HEK293 (cell line): Measurements from ENCODE around the gene CCNJL.
"Not testable (repeated sequence)": the region's sequence is repeated elsewhere in the genome, so short reads cannot be mapped to it uniquely, and the experiment has no call there.

Experiments used
- CTCF ChIA-PET: fragments of 350-600 bp; formaldehyde crosslinking; extraction: SDS; loops from one replicate; lab custom pipeline; 2021; ENCODE audit warnings: antibody characterized with exemption; lab: Yijun Ruan, JAX
- POLR2A ChIA-PET: fragments of 300-600 bp; formaldehyde crosslinking; extraction: SDS; loops from one replicate; lab custom pipeline; 2020; ENCODE audit warnings: antibody characterized with exemption, inconsistent platforms; lab: Yijun Ruan, JAX
- H3K27ac ChIP-seq: fragments of 200-500 bp; sonication (Bioruptor generic); 2 replicates; pipeline ENCODE4 v1.5.1; 2014; ENCODE audit warnings: low read depth, low read length, control low read depth, inconsistent platforms; ENCODE audit errors: extremely low read depth
- H3K36me3 ChIP-seq, 2 experiments: fragments of 200-500 bp in 1 of 2; sonication (Bioruptor generic) in 1 of 2; 1 replicate in 1 of 2; 2 replicates in 1 of 2; pipeline ENCODE4 v1.5.1; 2014 to 2017; ENCODE audit warnings: inconsistent platforms in 2 of 2, low read length in 2 of 2; ENCODE audit not compliant: control insufficient read depth in 2 of 2, insufficient read depth in 1 of 2
- H3K4me1 ChIP-seq: fragments of 200-500 bp; sonication (Bioruptor generic); 2 replicates; pipeline ENCODE4 v1.5.1; 2014; ENCODE audit warnings: mild to moderate bottlenecking, low read length, inconsistent platforms; ENCODE audit not compliant: control insufficient read depth, insufficient read depth
- H3K4me3 ChIP-seq: 2 replicates; pipeline ENCODE4 v1.5.1; 2011; ENCODE audit warnings: low read depth, mild to moderate bottlenecking, control low read depth, low read length, moderate library complexity
- H3K9me3 ChIP-seq: fragments of 200-500 bp; sonication (Bioruptor generic); 2 replicates; pipeline ENCODE4 v1.5.1; 2014; ENCODE audit warnings: low read depth, low read length, inconsistent platforms; ENCODE audit not compliant: control insufficient read depth, insufficient read depth
- GLI2 ChIP-seq: fragments of 450-650 bp; formaldehyde crosslinking; IDR thresholded peaks from 2 replicates; pipeline ENCODE4; 2017; ENCODE audit warnings: missing biosample characterization, missing genetic modification characterization, low read depth, borderline replicate concordance
- RBAK ChIP-seq: fragments of 450-650 bp; formaldehyde crosslinking; IDR thresholded peaks from 2 replicates; pipeline ENCODE4 v1.5.1; 2016; ENCODE audit warnings: missing biosample characterization, missing genetic modification characterization
- TCF7L2 ChIP-seq: IDR thresholded peaks from 2 replicates; pipeline ENCODE4 v1.6.1; 2011; ENCODE audit warnings: low read depth, mild to moderate bottlenecking, inconsistent platforms, low read length, moderate library complexity, borderline replicate concordance
- ZBTB17 ChIP-seq: fragments of 450-650 bp; formaldehyde crosslinking; IDR thresholded peaks from 2 replicates; pipeline ENCODE4 v1.5.1; 2016; ENCODE audit warnings: missing biosample characterization, missing genetic modification characterization
- ZNF155 ChIP-seq: fragments of 450-650 bp; formaldehyde crosslinking; IDR thresholded peaks from 2 replicates; pipeline ENCODE4 v1.5.1; 2016; ENCODE audit warnings: missing biosample characterization, missing genetic modification characterization
- ZNF184 ChIP-seq: fragments of 450-650 bp; IDR thresholded peaks from 2 replicates; pipeline ENCODE4 v1.5.1; 2018; ENCODE audit warnings: missing biosample characterization, mild to moderate bottlenecking, missing genetic modification characterization
- ZNF280D ChIP-seq: fragments of 450-650 bp; formaldehyde crosslinking; IDR thresholded peaks from 2 replicates; pipeline ENCODE4 v1.5.1; 2016; ENCODE audit warnings: missing biosample characterization, missing genetic modification characterization
- ZNF335 ChIP-seq: fragments of 450-650 bp; formaldehyde crosslinking; conservative IDR thresholded peaks from 2 replicates; pipeline ENCODE4 v1.5.1; 2016; ENCODE audit warnings: missing biosample characterization, missing genetic modification characterization
- ZNF362 ChIP-seq: fragments of 450-650 bp; formaldehyde crosslinking; IDR thresholded peaks from 2 replicates; pipeline ENCODE4 v1.5.1; 2016; ENCODE audit warnings: missing biosample characterization, missing genetic modification characterization
- ZNF488 ChIP-seq: fragments of 450-650 bp; formaldehyde crosslinking; IDR thresholded peaks from 2 replicates; pipeline ENCODE4 v1.5.1; 2016; ENCODE audit warnings: missing biosample characterization, missing genetic modification characterization
- ZNF548 ChIP-seq: fragments of 450-650 bp; formaldehyde crosslinking; IDR thresholded peaks from 2 replicates; pipeline ENCODE4 v1.5.1; 2016; ENCODE audit warnings: missing biosample characterization, missing genetic modification characterization
- ZNF624 ChIP-seq: fragments of 450-650 bp; formaldehyde crosslinking; IDR thresholded peaks from 2 replicates; pipeline ENCODE4 v1.5.1; 2017; ENCODE audit warnings: missing biosample characterization, missing genetic modification characterization
- ZNF776 ChIP-seq: fragments of 450-650 bp; formaldehyde crosslinking; IDR thresholded peaks from 2 replicates; pipeline ENCODE4 v1.5.0; 2017; ENCODE audit warnings: missing biosample characterization, missing genetic modification characterization, borderline replicate concordance
- ZNF837 ChIP-seq: fragments of 450-650 bp; formaldehyde crosslinking; IDR thresholded peaks from 2 replicates; pipeline ENCODE4 v1.5.1; 2016; ENCODE audit warnings: missing biosample characterization, missing genetic modification characterization
- ZSCAN5A ChIP-seq: fragments of 450-650 bp; formaldehyde crosslinking; IDR thresholded peaks from 2 replicates; pipeline ENCODE4 v1.5.1; 2016; ENCODE audit warnings: missing biosample characterization, missing genetic modification characterization
- ZXDB ChIP-seq: fragments of 450-650 bp; formaldehyde crosslinking; IDR thresholded peaks from 2 replicates; pipeline ENCODE4 v1.5.1; 2016; ENCODE audit warnings: missing biosample characterization, missing genetic modification characterization

The CCNJL gene

GRCh38 chr5:160339406-160340130 lies 27.2 kb upstream of the CCNJL start (continued):
- TF ChIP-seq ZSCAN5A (tag by site-specific recombination) (no peak), ZNF488 (tag by site-specific recombination) (no peak)
- TF ChIP-seq, all 188 proteins: peak for 0

GRCh38 chr5:160334716-160335115 lies 22.4 kb upstream of the CCNJL start:
- H3K4me1 ChIP-seq, H3K9me3 ChIP-seq, H3K27ac ChIP-seq, POLR2A ChIA-PET, H3K4me3 ChIP-seq, H3K36me3 ChIP-seq: not testable (repeated sequence)
- CTCF ChIA-PET, result interaction anchor here (1.7 kb wide), 1 partner anchor 9 kb away, joined by 7 read pairs; no protein-coding TSS in a partner anchor

- POLR2A ChIA-PET, result no interaction called here
- H3K4me1 ChIP-seq, result no peaks in the 10 kb centered on the region
- H3K36me3 ChIP-seq, result no peaks in the 10 kb centered on the region
- CTCF ChIA-PET, result interaction anchor here (1.9 kb wide), 1 partner anchor 11 kb away, joined by 9 read pairs; no protein-coding TSS in a partner anchor
- H3K4me3 ChIP-seq, result no peak overlapping the region
- no peak overlapping the region for H3K27ac ChIP-seq
- no peaks in the 10 kb centered on the region for H3K9me3 ChIP-seq
- TF ChIP-seq ZNF335 (tag by site-specific recombination) (no peak), GLI2 (tag by site-specific recombination) (no peak), ZNF280D (no peak), ZNF837 (no peak), ZNF548 (tag by site-specific recombination) (no peak), ZNF776 (tag by site-specific recombination) (no peak), ZBTB17 (tag by site-specific recombination) (no peak), ZXDB (tag by site-specific recombination) (no peak), RBAK (no peak), ZNF624 (no peak)
These were observed 21.4 kb upstream of the CCNJL start for GRCh38 chr5:160333721-160334120.

GRCh38 chr5:160330212-160330611 lies 17.8 kb upstream of the CCNJL start:
- no peaks in the 10 kb centered on the region for H3K9me3 ChIP-seq
- H3K4me1 ChIP-seq, result no peaks in the 10 kb centered on the region
- POLR2A ChIA-PET, result no interaction called here
- CTCF ChIA-PET, result interaction anchor here (1.8 kb wide), 1 partner anchor 15 kb away, joined by 4 read pairs; no protein-coding TSS in a partner anchor
- TF ChIP-seq ZNF184 (tag by site-specific recombination) (no peak), ZNF362 (tag by site-specific recombination) (no peak), TCF7L2 (no peak), ZBTB17 (tag by site-specific recombination) (no peak), ZNF155 (tag by site-specific recombination) (no peak)
- H3K4me3 ChIP-seq, result no peak overlapping the region
- no peaks in the 10 kb centered on the region for H3K36me3 ChIP-seq
- no peak overlapping the region for H3K27ac ChIP-seq
